Muscle of arm (tissue), 12 donors: Measurements from ENCODE around the gene PGP. TPM values are rescaled to one million over a fixed set of nuclear protein-coding genes. Genes with fewer than 3 reads are reported as not detected.

Experiments
- DNase-seq: peaks from one replicate; pipeline ENCODE4 v3.0.0-alpha.2; 2013
- polyA plus RNA-seq, 12 donors: library from polyadenylated mRNA; unstranded; fragments of 120-200 nt; gene quantifications; one replicate each; pipeline ENCODE4 v1.2.1, GENCODE V29; 2013; ENCODE audit not compliant: insufficient read length in 12 of 12

PGP gene
- polyA plus RNA-seq, 12 donors, result 8.8 to 25.3 (median 12.4) TPM; not detected in 1

GRCh38 chr16:2186064-2186463 lies 28.6 kb downstream of the PGP start:
- no peak for DNase-seq

- no peak for DNase-seq
These were observed 29.7 kb downstream of the PGP start for GRCh38 chr16:2184962-2185361.

- no peak for DNase-seq
These were observed 30.3 kb downstream of the PGP start for GRCh38 chr16:2184346-2184745.

- no peak for DNase-seq
These were observed 31.0 kb downstream of the PGP start for GRCh38 chr16:2183671-2184070.

GRCh38 chr16:2181952-2182351 lies 32.7 kb downstream of the PGP start:
- DNase-seq, result no peak

- DNase-seq, result no peak
These were observed 33.4 kb downstream of the PGP start for GRCh38 chr16:2180962-2181923.

- no peak for DNase-seq
These were observed 34.2 kb downstream of the PGP start for GRCh38 chr16:2180461-2180860.

- no peak for DNase-seq
These were observed 35.1 kb downstream of the PGP start for GRCh38 chr16:2179576-2179975.

- DNase-seq, result no peak
These were observed 35.5 kb downstream of the PGP start for GRCh38 chr16:2179107-2179501.

- DNase-seq, result no peak
These were observed 36.1 kb downstream of the PGP start for GRCh38 chr16:2178321-2179106.

- DNase-seq, result no peak
These were observed 37.1 kb downstream of the PGP start for GRCh38 chr16:2177561-2177960.

- no peak for DNase-seq
These were observed 37.5 kb downstream of the PGP start for GRCh38 chr16:2177101-2177500.

GRCh38 chr16:2176047-2176446 lies 38.6 kb downstream of the PGP start:
- DNase-seq, result no peak

GRCh38 chr16:2175454-2175853 lies 39.2 kb downstream of the PGP start:
- no peak for DNase-seq

- DNase-seq, result no peak
These were observed 40.1 kb downstream of the PGP start for GRCh38 chr16:2174396-2175131.

- DNase-seq, result no peak
These were observed 40.7 kb downstream of the PGP start for GRCh38 chr16:2173916-2174315.

GRCh38 chr16:2173366-2173765 lies 41.3 kb downstream of the PGP start:
- no peak for DNase-seq

- DNase-seq, result no peak
These were observed 41.8 kb downstream of the PGP start for GRCh38 chr16:2172688-2173335.

GRCh38 chr16:2171601-2172178 lies 43.0 kb downstream of the PGP start:
- no peak for DNase-seq

- DNase-seq, result no peak
These were observed 43.8 kb downstream of the PGP start for GRCh38 chr16:2170587-2171435.
